Esophagus muscularis mucosa (tissue), 4 donors: ENCODE data around the gene CES3. TPM values are rescaled to one million over a fixed set of nuclear protein-coding genes. Genes with fewer than 3 reads are reported as not detected.

Experiments used
- DNase-seq: peaks from one replicate; pipeline ENCODE4 v3.0.0-alpha.2; 2017; ENCODE audit errors: extremely low spot score
- H3K27ac ChIP-seq, 4 donors: fragments of 200-600 bp; sonication (generic); replicated peaks in 1 of 4; 1 replicate in 3 of 4; 2 replicates in 1 of 4; pipeline ENCODE4 v1.5.1; 2016 to 2019; ENCODE audit warnings: mild to moderate bottlenecking in 1 of 4
- H3K27me3 ChIP-seq, 4 donors: fragments of 200-600 bp; sonication (generic); one replicate each; pipeline versions ENCODE4 v1.5.1 to v1.6.0; 2016 to 2019
- H3K36me3 ChIP-seq, 4 donors: fragments of 200-600 bp; sonication (generic); one replicate each; pipeline ENCODE4 v1.5.1; 2016 to 2019
- H3K4me1 ChIP-seq, 4 donors: fragments of 200-600 bp; sonication (generic); one replicate each; pipeline ENCODE4 v1.5.1; 2016 to 2019
- H3K4me3 ChIP-seq, 4 donors: fragments of 200-600 bp; sonication (generic); 1 replicate in 2 of 4; 2 replicates in 2 of 4; pipeline ENCODE4 v1.5.1; 2016 to 2019; ENCODE audit warnings: mild to moderate bottlenecking in 4 of 4, moderate library complexity in 1 of 4
- H3K9me3 ChIP-seq, 4 donors: fragments of 200-600 bp; sonication (generic); 1 replicate in 3 of 4; 2 replicates in 1 of 4; pipeline ENCODE4 v1.5.1; 2016 to 2019
- CTCF ChIP-seq, 3 experiments: fragments of 200-600 bp in 2 of 3; fragments of 450-650 bp in 1 of 3; sonication (generic) in 2 of 3; IDR thresholded peaks; one replicate each; pipeline ENCODE4 v1.5.1; 2017 to 2019; ENCODE audit warnings: antibody characterized with exemption in 3 of 3, mild to moderate bottlenecking in 2 of 3, moderate library complexity in 1 of 3
- EP300 ChIP-seq: sonication (generic); formaldehyde crosslinking; IDR thresholded peaks from one replicate; pipeline ENCODE4 v1.6.1; 2017; ENCODE audit warnings: antibody characterized with exemption
- POLR2A ChIP-seq: fragments of 450-650 bp; IDR thresholded peaks from one replicate; pipeline ENCODE4 v1.6.1; 2017; ENCODE audit warnings: antibody characterized with exemption, moderate library complexity, mild to moderate bottlenecking, low read depth
- POLR2AphosphoS5 ChIP-seq, 2 donors: sonication (generic); formaldehyde crosslinking; IDR thresholded peaks; one replicate each; pipeline ENCODE4 v1.6.1; 2017; ENCODE audit warnings: antibody characterized with exemption in 2 of 2
- WGBS: methylation state at CpG from one replicate; pipeline ENCODE4 v1.1.5; 2018; 5-methylcytosine and 5-hydroxymethylcytosine counted together
- intact Hi-C: fragments of 100-400 bp; cut with DNase I; formaldehyde crosslinking; loops from one replicate; pipeline ENCODE4 v1.15.1; 2023
- total RNA-seq, 4 donors: library from RNA; depleted of rRNA; stranded (reverse); fragments of >200 nt; gene quantifications; one replicate each; pipeline versions ENCODE4 v1.1.0 to v1.2.1, GENCODE V29; 2016

The CES3 gene
- total RNA-seq, 4 donors from 2014 or later, result 0.23 to 0.42 (median 0.33) TPM; not detected in 1

- Histone ChIP-seq H3K4me3 (peak overlapping the region; percentile 46 to 64 (median 60)), H3K27ac (no peak overlapping the region), H3K27me3 (peaks cover 0 to 26% (median 0%) of the 10 kb centered on the region in 4 donors), H3K36me3 (peaks cover 6 to 11% (median 8%) of the 10 kb centered on the region in 4 donors), H3K4me1 (peaks cover 16 to 25% (median 22%) of the 10 kb centered on the region in 4 donors), H3K9me3 (no peaks in the 10 kb centered on the region)
- intact Hi-C loops, result no loop called here
- 6% methylated on average over 22 of the region's 44 CpGs for whole genome bisulfite sequencing
- no peak for TF ChIP-seq POLR2AphosphoS5 (IDR thresholded peaks at IDR 0.05)
- no peak for TF ChIP-seq EP300
- no peak for TF ChIP-seq POLR2A
- TF ChIP-seq CTCF (IDR thresholded peaks at IDR 0.05), result no peak
- DNase-seq, result no peak
Observed at GRCh38 chr16:66948134-66948836, 12.8 kb upstream of the CES3 start.

GRCh38 chr16:66948837-66949225 lies 12.2 kb upstream of the CES3 start:
- Histone ChIP-seq H3K4me3 (peak overlapping the region; percentile 46 to 64 (median 60)), H3K4me1 (peaks cover 16 to 25% (median 22%) of the 10 kb centered on the region in 4 donors), H3K27me3 (peaks cover 0 to 26% (median 0%) of the 10 kb centered on the region in 4 donors), H3K27ac (no peak overlapping the region), H3K9me3 (no peaks in the 10 kb centered on the region), H3K36me3 (peaks cover under 1 to 6% (median 3%) of the 10 kb centered on the region in 4 donors)
- WGBS, result 35% methylated on average over 13 of the region's 21 CpGs
- intact Hi-C loops, result no loop called here
- no peak for DNase-seq
- no peak for TF ChIP-seq CTCF (IDR thresholded peaks at IDR 0.05)
- TF ChIP-seq POLR2A, result no peak
- no peak for TF ChIP-seq EP300
- TF ChIP-seq POLR2AphosphoS5 (IDR thresholded peaks at IDR 0.05), result no peak

- WGBS, result 84% methylated on average over 6 of the region's 6 CpGs
- intact Hi-C loops, result no loop called here
- Histone ChIP-seq H3K27me3 (peaks cover 0 to 26% (median 0%) of the 10 kb centered on the region in 4 donors), H3K9me3 (no peaks in the 10 kb centered on the region), H3K27ac (no peak overlapping the region), H3K4me1 (peaks cover 16 to 25% (median 22%) of the 10 kb centered on the region in 4 donors), H3K4me3 (no peak overlapping the region), H3K36me3 (no peaks in the 10 kb centered on the region)
- no peak for TF ChIP-seq CTCF (IDR thresholded peaks at IDR 0.05)
- no peak for TF ChIP-seq POLR2A
- no peak for TF ChIP-seq POLR2AphosphoS5 (IDR thresholded peaks at IDR 0.05)
- TF ChIP-seq EP300, result no peak
- DNase-seq, result no peak
Observed at GRCh38 chr16:66949472-66949871, 11.6 kb upstream of the CES3 start.

- Histone ChIP-seq H3K36me3 (no peaks in the 10 kb centered on the region), H3K4me3 (no peak overlapping the region), H3K9me3 (no peaks in the 10 kb centered on the region), H3K4me1 (peaks cover 16 to 25% (median 22%) of the 10 kb centered on the region in 4 donors), H3K27me3 (peaks cover 0 to 26% (median 0%) of the 10 kb centered on the region in 4 donors), H3K27ac (no peak overlapping the region)
- intact Hi-C loops, result no loop called here
- DNase-seq, result no peak
- 90% methylated on average over 2 of the region's 2 CpGs for WGBS
- no peak for TF ChIP-seq POLR2A
- TF ChIP-seq POLR2AphosphoS5 (IDR thresholded peaks at IDR 0.05), result no peak
Observed at GRCh38 chr16:66950437-66950836, 10.6 kb upstream of the CES3 start.

- 76% methylated on average over 4 of the region's 4 CpGs for WGBS
Observed at GRCh38 chr16:66950971-66951790, 9.9 kb upstream of the CES3 start.

More at GRCh38 chr16:66950971-66951790, 9.9 kb upstream of the CES3 start:
- Histone ChIP-seq H3K4me3 (no peak overlapping the region), H3K27ac (no peak overlapping the region), H3K4me1 (peaks cover 16 to 25% (median 22%) of the 10 kb centered on the region in 4 donors), H3K27me3 (peaks cover 0 to 26% (median 0%) of the 10 kb centered on the region in 4 donors), H3K36me3 (no peaks in the 10 kb centered on the region), H3K9me3 (no peaks in the 10 kb centered on the region)
- TF ChIP-seq CTCF (IDR thresholded peaks at IDR 0.05), result no peak
- TF ChIP-seq POLR2AphosphoS5 (IDR thresholded peaks at IDR 0.05), result no peak
- TF ChIP-seq POLR2A, result no peak
- DNase-seq, result no peak
- intact Hi-C loops, result no loop called here
